NCI-H526 treated with DMSO at 0.1 percent for 48 hours (cell line): ENCODE data around the gene DCP1B.

ENCODE experiments used
- DNase-seq: peaks from one replicate; lab custom pipeline; 2025; lab: John Stamatoyannopoulos, UW

Gene DCP1B

GRCh38 chr12:1934831-1935230 is 69.4 kb downstream of the DCP1B start:
- DNase-seq: no peak

- no peak for DNase-seq
Measured at GRCh38 chr12:1934068-1934467, 70.2 kb downstream of the DCP1B start.

- no peak for DNase-seq
Measured at GRCh38 chr12:1933342-1934051, 70.8 kb downstream of the DCP1B start.

DNA sequence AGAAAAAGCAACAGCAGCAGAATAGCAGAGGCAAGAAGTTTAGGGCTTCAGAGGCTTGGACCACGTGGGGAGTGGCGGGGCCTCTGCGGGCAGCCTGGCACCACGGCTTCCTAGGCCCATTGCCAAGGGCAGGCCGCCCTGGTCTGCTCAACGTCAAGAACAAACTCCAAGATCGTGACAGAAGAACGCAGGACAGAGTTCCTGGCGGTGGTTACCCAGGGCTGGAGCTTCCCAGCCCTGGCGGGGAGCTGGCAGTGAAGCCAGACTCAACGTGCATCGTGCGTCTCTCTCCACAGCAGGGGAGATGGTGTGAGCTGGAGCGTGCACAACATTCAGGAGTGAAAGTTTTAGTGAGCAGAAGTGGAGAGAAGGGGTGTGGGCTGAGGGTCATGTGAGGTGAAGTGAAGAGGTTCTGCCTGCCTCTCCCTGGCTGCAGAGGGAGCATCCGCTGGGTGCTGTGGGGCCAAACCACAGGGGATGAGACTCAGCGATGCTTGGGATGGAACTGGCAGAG is 71.9 kb downstream of the DCP1B start:
- no peak for DNase-seq

DNA sequence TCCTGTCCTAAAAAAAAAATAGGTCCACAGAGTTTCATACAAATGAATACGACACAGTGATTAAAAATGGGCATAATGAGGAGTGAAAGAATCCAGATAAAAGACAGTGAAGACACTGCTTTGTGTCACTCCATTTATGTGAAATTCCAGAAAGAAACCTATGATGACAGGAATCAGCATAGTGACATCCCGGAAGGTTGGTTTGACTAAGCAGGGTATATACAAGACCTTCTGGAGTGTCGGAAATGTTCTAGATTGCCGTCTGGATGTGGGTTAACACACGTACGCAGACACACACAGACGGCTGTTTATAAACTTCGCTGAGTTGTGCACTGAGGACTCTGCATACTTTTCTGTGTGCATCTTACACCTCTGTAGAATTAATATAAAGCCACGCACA is 72.6 kb downstream of the DCP1B start:
- DNase-seq: no peak

GRCh38 chr12:1930803-1931597 is 73.3 kb downstream of the DCP1B start:
- DNase-seq: no peak

- no peak for DNase-seq
Measured at GRCh38 chr12:1929985-1930802, 74.1 kb downstream of the DCP1B start.

DNA sequence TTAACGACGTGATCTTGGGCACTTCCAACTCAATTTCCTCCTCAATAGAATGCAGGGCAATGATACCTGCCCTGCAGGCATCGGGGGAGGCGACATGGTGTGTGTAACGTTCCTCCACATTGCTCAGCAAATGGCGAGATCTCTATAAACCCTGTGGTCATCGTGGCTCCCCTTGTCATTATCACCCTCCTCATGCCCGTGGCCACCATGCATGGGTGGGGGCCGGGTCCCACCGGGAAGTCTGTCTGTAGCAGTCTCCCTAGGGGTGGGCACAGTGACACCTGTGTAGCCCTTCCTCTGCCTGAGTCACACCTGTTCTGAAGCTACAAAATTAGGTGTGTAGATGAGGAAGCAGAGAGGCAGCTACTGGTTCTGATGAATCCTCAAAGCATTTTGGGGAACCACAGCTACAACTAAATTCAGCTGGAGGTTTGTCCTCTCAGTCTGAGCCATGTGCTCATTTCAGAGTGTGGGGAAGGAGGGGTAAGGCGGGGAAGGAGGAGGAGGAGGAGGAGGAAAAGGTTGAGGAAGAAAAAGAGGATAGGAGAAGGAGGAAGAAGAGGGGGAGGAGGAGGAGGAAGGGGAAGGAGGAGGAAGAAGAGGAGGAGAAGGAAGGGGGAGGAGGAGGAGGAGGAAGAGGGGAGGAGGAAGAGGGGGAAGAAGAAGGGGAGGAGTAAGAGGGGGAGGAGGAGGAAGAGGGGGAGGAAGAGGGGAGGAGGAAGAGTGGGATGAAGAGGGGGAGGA is 74.8 kb downstream of the DCP1B start:
- DNase-seq: no peak

DNA sequence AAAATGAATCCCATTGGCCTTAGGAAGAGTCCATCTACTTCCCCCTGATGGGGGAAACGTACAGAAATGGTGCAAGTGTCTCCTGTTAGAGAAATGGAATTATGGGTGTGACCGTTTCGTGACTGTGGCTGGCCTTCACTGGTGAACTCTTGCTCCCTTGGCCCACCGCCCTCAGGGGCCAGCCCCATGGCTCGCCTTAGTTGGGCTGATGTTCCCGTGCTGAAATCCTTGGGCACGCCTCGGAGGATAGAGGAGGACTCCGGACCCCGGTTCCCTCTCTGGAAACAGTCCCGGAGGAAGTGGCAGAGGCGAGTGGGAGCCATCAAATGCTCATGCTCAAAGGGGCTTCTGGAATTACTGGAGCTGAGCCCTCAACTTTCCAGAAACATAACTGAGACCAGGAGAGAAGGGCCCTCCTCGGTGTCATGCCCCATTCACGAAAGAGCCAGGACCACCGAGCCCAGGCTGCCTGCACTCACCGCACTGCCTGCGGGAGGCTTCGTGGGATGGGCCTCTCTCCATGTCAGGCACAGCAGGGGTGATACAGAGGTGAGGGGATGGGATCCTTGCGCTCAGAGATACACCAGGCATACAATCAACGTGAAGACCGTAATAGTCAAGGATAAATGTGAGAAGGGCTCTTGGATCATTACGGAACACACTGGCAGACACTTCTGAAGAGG is 75.7 kb downstream of the DCP1B start:
- DNase-seq: no peak

- no peak for DNase-seq
Measured at GRCh38 chr12:1927751-1928351, 76.4 kb downstream of the DCP1B start.

DNA sequence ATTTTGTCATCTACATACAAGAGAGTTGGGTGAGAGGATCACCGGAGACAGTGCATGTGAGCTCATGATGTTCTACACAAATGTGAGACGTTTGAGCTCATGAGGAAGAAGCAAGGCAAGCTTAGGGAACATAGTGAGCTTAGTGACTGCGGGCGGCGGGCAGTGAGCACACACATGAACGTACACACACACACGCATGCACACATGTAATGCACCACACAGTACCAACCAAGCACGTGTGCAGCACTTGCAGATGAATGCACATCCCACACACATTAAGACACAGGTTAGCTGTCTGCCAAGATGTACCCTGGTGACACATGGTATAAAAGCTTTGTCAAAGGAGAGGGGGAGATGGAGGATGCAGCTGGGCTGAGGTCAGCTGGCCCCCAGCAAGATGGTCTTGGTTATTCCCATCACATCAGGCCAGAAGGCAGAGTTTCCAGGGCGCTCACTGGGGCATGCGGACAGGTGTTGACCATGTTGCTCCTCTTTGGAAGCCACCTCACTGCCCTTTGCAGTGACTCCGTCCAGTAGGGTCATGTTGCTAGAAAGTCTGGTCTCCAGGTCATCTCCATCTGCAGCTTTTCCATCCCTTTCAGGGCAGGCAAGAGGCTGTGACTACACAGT is 77.1 kb downstream of the DCP1B start:
- DNase-seq: no peak

DNA sequence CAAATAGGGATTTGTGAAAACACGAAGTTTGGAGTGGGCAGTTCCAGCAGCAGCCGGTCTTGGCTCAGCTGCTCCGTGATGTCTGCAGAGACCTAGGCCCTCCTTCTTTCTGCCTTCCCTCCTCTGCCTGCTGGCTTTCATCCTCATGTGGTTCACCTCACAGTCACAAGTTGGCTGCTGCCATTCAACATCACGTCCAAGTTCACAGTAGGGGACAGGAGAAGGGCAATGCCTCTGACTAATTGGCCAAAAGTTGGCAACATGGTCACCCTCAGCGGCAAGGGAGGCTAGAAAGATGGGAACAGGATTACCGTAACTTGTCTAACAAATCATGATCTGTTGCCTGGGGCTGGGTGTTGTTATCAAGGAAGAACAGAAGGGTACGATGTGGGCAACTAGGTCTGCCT is 78.0 kb downstream of the DCP1B start:
- no peak for DNase-seq

DNA sequence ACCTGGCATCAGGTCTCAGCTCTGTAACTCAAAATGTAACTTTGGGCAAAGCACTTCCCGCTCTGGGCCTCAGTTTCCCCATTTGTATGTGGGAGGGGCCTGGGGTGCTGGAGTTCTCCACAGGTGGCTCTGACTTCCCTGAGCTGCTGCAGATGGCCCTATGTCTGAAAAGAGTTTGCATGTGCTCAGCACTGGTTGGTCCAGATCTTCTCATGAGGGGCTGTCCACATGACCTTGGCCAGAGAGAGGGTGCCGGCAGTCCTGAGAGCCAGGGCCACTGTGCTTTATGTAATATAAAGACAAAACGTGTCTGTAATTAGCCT is 78.6 kb downstream of the DCP1B start:
- no peak for DNase-seq

- no peak for DNase-seq
Measured at GRCh38 chr12:1924996-1925683, 79.1 kb downstream of the DCP1B start.

GRCh38 chr12:1922985-1923384 is 81.3 kb downstream of the DCP1B start:
- DNase-seq: no peak

- no peak for DNase-seq
Measured at GRCh38 chr12:1922075-1922709, 82.1 kb downstream of the DCP1B start.

DNA sequence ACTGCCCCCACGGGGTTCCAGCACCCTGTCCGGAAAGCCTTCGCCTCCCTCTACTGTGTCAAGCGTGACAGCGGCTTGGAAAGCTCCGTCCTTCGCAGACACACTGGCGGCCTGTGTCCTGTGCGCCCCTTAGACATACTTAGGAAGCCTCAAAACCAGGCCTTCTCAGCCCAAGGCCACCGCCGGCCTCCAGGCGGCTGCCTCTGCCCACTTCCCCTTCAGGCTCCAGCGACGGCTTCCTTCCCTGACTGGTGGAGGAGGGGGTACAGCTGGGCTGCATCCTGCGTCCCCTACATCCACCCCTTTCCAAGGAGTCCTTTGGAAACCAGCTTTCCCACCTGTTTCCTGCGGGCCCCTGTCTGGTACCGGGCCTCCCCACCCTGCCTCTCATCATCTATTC is 83.3 kb downstream of the DCP1B start:
- no peak for DNase-seq

DNA sequence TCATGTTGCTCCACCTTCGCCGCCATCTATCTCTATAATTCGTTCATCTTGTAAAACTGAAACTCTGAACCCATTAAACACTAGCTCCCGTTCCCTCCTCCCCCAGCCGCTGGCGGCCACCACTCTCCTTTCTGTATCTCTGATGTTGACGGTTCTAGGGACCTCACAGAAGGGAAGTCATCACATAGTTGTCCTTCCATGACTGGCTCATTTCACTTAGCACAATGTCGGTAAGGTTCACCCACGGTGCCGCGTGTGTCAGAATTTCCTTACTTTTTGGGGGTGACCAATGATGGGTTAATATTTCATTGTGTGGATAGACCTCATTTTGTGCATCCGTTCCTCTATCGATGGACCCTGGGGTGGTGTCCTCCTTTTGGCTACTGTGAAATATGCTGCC is 83.8 kb downstream of the DCP1B start:
- no peak for DNase-seq

DNA sequence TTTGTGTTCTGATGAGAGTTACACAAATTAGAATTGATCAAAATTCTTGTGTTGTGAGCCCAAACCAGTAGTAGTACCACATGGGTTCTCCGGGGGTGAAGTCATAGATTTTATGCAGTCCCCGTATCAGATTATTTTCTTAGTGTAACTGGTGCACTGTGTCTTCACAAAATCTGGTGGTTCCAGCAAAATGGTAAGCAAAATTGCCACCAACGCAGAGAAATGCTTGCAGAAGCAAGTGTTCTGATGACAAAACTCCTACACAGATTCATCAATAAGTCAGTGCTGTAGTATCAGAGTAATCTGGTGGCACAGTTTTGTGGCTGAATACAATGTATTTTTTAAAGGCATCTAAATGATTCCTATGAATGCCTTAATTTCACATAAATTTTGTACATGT is 84.5 kb downstream of the DCP1B start:
- no peak for DNase-seq
